CD4-positive, alpha-beta T cell (primary cell): ENCODE data around the gene FBXO28. TPM values are rescaled to one million over a fixed set of nuclear protein-coding genes. Genes with fewer than 3 reads are reported as not detected.

ENCODE experiments used
- ATAC-seq: fragments of 200-7000 bp; cut with Tn5 transposase; one replicate; pipeline ENCODE4 v1.10.0; 2022; ENCODE audit warnings: mild to moderate bottlenecking; ENCODE audit not compliant: poor library complexity
- CTCF ChIA-PET: fragments of 350-600 bp; sonication (Branson Sonifier 250); formaldehyde crosslinking; loops from one replicate; lab custom pipeline; 2021; ENCODE audit warnings: antibody characterized with exemption, inconsistent platforms; lab: Charles Lee
- POLR2A ChIA-PET: fragments of 350-600 bp; sonication (Branson Sonifier 250); formaldehyde crosslinking; loops from one replicate; lab custom pipeline; 2021; ENCODE audit warnings: antibody characterized with exemption, inconsistent platforms; lab: Charles Lee
- DNase-seq, 14 experiments: peaks; one replicate each; pipeline ENCODE4 v3.0.0-alpha.2; 2013 to 2020; ENCODE audit warnings: mixed read lengths in 2 of 14
- H3K27ac ChIP-seq, 2 donors: one replicate each; pipeline versions ENCODE4 v1.5.1 to v1.7.0; 2013; ENCODE audit warnings: low read length in 2 of 2, low read depth in 1 of 2, mild to moderate bottlenecking in 1 of 2
- H3K27me3 ChIP-seq, 2 experiments: 1 replicate in 1 of 2; 2 replicates in 1 of 2; pipeline versions ENCODE4 v1.6.1 to v1.7.0; 2013; ENCODE audit warnings: low read length in 2 of 2, control low read depth in 1 of 2, mild to moderate bottlenecking in 1 of 2, moderate library complexity in 1 of 2; ENCODE audit not compliant: insufficient read depth in 2 of 2, control insufficient read depth in 1 of 2
- H3K36me3 ChIP-seq: one replicate; pipeline ENCODE4 v1.6.1; 2013; ENCODE audit warnings: low read length, control low read depth; ENCODE audit not compliant: insufficient read depth
- H3K4me1 ChIP-seq: one replicate; pipeline ENCODE4 v1.6.1; 2013; ENCODE audit warnings: low read length, control low read depth; ENCODE audit not compliant: insufficient read depth
- H3K4me3 ChIP-seq: one replicate; pipeline ENCODE4 v1.5.1; 2013; ENCODE audit warnings: mild to moderate bottlenecking, low read length, moderate library complexity
- H3K9me3 ChIP-seq, 2 experiments: 1 replicate in 1 of 2; 2 replicates in 1 of 2; pipeline versions ENCODE4 v1.6.1 to v1.7.0; 2013; ENCODE audit warnings: low read length in 2 of 2, mild to moderate bottlenecking in 2 of 2, control low read depth in 1 of 2, moderate library complexity in 1 of 2; ENCODE audit not compliant: control insufficient read depth in 1 of 2, insufficient read depth in 1 of 2
- H3K27ac Mint-ChIP-seq: one replicate; pipeline ENCODE4 v1.8.0; 2020; ENCODE audit warnings: mixed read lengths
- H3K27me3 Mint-ChIP-seq: one replicate; pipeline ENCODE4 v1.8.0; 2021; ENCODE audit warnings: mixed read lengths
- H3K36me3 Mint-ChIP-seq: one replicate; pipeline ENCODE4 v1.8.0; 2021; ENCODE audit warnings: low read depth, mixed read lengths
- H3K4me1 Mint-ChIP-seq: one replicate; pipeline ENCODE4 v1.8.0; 2021; ENCODE audit warnings: low read depth, mixed read lengths
- H3K4me3 Mint-ChIP-seq: one replicate; pipeline ENCODE4 v1.8.0; 2020; ENCODE audit warnings: mild to moderate bottlenecking, mixed read lengths
- H3K9me3 Mint-ChIP-seq: one replicate; pipeline ENCODE4 v1.8.0; 2020; ENCODE audit warnings: mixed read lengths
- intact Hi-C, 2 experiments: fragments of 100-400 bp; cut with DNase I in 1 of 2; cut with micrococcal nuclease in 1 of 2; formaldehyde crosslinking; loops; one replicate each; pipeline versions ENCODE4 v1.15.1 to v1.9.0; 2023 to 2025; cut with DNase I, micrococcal nuclease
- total RNA-seq, 174 experiments: library from RNA in 2 of 174; stranded (reverse) in 2 of 174; gene quantifications; one replicate each; pipeline ENCODE4 v1.2.3 and lab custom pipeline; 2021 to 2026
- TF ChIP-seq, protein P1 (sequence below): fragments of 200-600 bp; IDR thresholded peaks from one replicate; pipeline ENCODE4 v1.8.0; 2022; ENCODE audit warnings: antibody characterized with exemption, mild to moderate bottlenecking

Gene FBXO28
- total RNA-seq, 2 experiments from 2014 or later = 32.5 to 37.1 TPM

DNA sequence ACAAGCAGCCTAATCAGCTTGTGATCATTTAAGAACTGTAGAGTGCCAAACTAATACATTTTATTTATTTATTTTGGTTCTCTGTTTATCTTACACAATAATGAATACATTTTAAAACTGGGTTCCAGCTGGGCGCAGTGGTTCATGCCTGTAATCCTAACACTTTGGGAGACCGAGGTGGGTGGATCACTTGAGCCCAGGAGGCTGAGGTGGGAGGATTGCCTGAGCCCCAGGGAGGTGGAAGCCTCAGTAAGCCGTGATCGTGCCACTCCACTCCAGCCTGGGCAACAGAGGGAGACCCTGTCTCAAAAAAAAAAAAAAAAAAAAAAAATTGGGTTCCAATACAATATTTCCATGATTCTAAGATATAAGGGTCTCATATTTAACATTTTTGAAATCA is 9.2 kb downstream of the FBXO28 start:
- H3K27me3 Mint-ChIP-seq = no peaks in the 10 kb centered on the region
- H3K9me3 Mint-ChIP-seq = no peaks in the 10 kb centered on the region
- Histone ChIP-seq H3K27ac (no peak overlapping the region), H3K4me1 (peaks cover 5% of the 10 kb centered on the region), H3K4me3 (no peak overlapping the region), H3K36me3 (peaks cover 19% of the 10 kb centered on the region), H3K27me3 (no peaks in the 10 kb centered on the region), H3K9me3 (no peaks in the 10 kb centered on the region)
- DNase-seq (no peak), ATAC-seq (no peak)
- peaks cover 47% of the 10 kb centered on the region for H3K36me3 Mint-ChIP-seq
- intact Hi-C loops = loop anchor here in 1 of 2 experiments (2.0 kb wide), 1 partner anchor 62 kb away; no protein-coding TSS in a partner anchor
- TF ChIP-seq, protein P1, sequence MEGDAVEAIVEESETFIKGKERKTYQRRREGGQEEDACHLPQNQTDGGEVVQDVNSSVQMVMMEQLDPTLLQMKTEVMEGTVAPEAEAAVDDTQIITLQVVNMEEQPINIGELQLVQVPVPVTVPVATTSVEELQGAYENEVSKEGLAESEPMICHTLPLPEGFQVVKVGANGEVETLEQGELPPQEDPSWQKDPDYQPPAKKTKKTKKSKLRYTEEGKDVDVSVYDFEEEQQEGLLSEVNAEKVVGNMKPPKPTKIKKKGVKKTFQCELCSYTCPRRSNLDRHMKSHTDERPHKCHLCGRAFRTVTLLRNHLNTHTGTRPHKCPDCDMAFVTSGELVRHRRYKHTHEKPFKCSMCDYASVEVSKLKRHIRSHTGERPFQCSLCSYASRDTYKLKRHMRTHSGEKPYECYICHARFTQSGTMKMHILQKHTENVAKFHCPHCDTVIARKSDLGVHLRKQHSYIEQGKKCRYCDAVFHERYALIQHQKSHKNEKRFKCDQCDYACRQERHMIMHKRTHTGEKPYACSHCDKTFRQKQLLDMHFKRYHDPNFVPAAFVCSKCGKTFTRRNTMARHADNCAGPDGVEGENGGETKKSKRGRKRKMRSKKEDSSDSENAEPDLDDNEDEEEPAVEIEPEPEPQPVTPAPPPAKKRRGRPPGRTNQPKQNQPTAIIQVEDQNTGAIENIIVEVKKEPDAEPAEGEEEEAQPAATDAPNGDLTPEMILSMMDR = no peak
- no peak overlapping the region for H3K4me3 Mint-ChIP-seq
- H3K4me1 Mint-ChIP-seq = peaks cover 44% of the 10 kb centered on the region
- POLR2A ChIA-PET = interaction anchor here (0.8 kb wide), 1 partner anchor 309 kb away, joined by 3 read pairs; no protein-coding TSS in a partner anchor
- CTCF ChIA-PET = no interaction called here
- H3K27ac Mint-ChIP-seq = no peak overlapping the region

DNA sequence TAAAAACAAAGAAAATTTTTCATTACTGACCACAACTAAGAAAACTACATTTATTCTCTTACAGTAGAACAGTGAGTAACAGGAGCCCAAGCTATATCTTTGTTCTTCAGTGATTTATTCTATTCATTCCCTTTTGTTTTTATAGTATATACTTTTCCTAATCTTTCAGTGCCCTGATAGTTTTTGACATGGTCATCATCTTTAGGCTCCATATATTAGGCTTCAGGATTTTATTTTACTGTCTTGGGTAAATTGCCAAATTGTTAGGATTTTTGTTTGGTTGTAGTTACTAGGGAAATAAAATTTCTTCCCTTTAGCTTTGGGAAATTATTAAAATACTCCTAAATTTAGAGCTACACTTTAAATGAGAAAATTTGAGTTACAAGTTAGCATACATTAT is 10.3 kb downstream of the FBXO28 start:
- ChIA-PET POLR2A (interaction anchor here (0.6 to 0.9 kb wide), 2 partner anchors 206 to 1364 kb away, joined by 3 read pairs; partner anchors contain the start of gene NVL), CTCF (interaction anchor here (0.6 kb wide), 1 partner anchor 8 kb away, joined by 3 read pairs; no protein-coding TSS in a partner anchor)
- H3K4me1 ChIP-seq = peaks cover 5% of the 10 kb centered on the region
- ATAC-seq (no peak), DNase-seq (no peak)
- TF ChIP-seq, protein P1 = no peak
- intact Hi-C loops = no loop called here
- Mint-ChIP-seq H3K9me3 (no peaks in the 10 kb centered on the region), H3K4me3 (no peak overlapping the region), H3K27me3 (no peaks in the 10 kb centered on the region), H3K4me1 (peaks cover 38% of the 10 kb centered on the region), H3K36me3 (peaks cover 39% of the 10 kb centered on the region), H3K27ac (no peak overlapping the region)
- no peak overlapping the region for H3K27ac ChIP-seq
- H3K9me3 ChIP-seq = no peaks in the 10 kb centered on the region
- H3K27me3 ChIP-seq = no peaks in the 10 kb centered on the region
- H3K36me3 ChIP-seq = peaks cover 11% of the 10 kb centered on the region
- no peak overlapping the region for H3K4me3 ChIP-seq

DNA sequence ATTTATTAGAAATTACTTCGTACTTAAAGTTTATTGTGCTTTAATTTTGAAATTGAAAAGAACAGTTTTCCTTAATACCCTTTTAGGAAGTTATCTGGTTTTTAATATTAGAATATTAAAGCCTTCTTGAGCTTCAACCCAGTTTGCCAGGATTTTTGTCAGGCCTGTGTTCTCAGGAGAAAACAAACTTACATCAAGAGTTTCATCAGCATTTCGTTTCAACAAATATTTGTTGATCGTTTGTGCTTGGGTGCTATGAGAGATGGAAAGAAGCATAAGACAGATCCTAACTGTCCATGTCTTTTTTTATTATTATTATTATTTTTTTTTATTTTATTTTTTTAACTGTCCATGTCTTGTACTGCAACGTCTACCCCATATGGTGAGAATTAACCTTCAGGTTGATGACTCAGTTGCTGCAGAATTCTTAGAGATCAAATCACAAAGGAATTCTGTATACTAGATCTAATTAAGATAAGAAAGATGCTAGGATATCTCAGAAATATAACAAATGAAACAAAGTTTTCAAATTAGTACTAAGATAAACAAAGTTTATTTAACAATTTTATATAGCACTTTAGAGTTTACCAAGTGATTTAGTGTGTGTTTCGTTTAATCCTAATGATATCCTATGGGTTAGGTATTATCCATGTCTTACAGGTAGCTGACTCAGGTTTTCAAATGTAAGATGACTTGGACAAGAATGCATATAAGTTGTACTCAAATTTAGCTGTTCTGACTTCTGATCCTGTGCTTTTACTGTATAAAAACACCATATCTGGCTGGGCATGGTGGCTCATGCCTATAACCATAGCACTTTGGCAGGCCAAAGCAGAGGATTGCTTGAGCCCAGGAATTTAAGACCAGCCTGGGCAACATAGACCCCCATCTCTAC is 14.3 kb downstream of the FBXO28 start:
- no peaks in the 10 kb centered on the region for H3K27me3 Mint-ChIP-seq
- Histone ChIP-seq H3K4me1 (peaks cover 5% of the 10 kb centered on the region), H3K36me3 (peaks cover 28% of the 10 kb centered on the region), H3K9me3 (no peaks in the 10 kb centered on the region), H3K27ac (no peak overlapping the region), H3K4me3 (no peak overlapping the region), H3K27me3 (no peaks in the 10 kb centered on the region)
- no peak for ATAC-seq
- H3K36me3 Mint-ChIP-seq = peaks cover 45% of the 10 kb centered on the region
- H3K27ac Mint-ChIP-seq = no peak overlapping the region
- POLR2A ChIA-PET = no interaction called here
- H3K9me3 Mint-ChIP-seq = no peaks in the 10 kb centered on the region
- DNase-seq = no peak
- H3K4me3 Mint-ChIP-seq = no peak overlapping the region
- CTCF ChIA-PET = no interaction called here
- H3K4me1 Mint-ChIP-seq = peaks cover 15% of the 10 kb centered on the region
- TF ChIP-seq, protein P1 = no peak
- intact Hi-C loops = no loop called here
